SU-DHL-6 (cell line): ENCODE measurements around the gene DHRS1.

Experiments
- H2AFZ ChIP-seq: fragments of 200-600 bp; sonication (generic); 2 replicates; pipeline ENCODE4 v1.6.1; 2014; ENCODE audit warnings: low read depth, mild to moderate bottlenecking, moderate library complexity, mixed read lengths, antibody characterized with exemption, low read length; ENCODE audit not compliant: severe bottlenecking
- H3F3A ChIP-seq: fragments of 200-600 bp; shearing (Covaris generic); 2 replicates; pipeline ENCODE4 v1.6.0; 2016; ENCODE audit warnings: antibody characterized with exemption, mild to moderate bottlenecking; ENCODE audit not compliant: insufficient read depth
- H3K27ac ChIP-seq: fragments of 200-600 bp; sonication (generic); 2 replicates; pipeline ENCODE4 v1.5.1; 2016; ENCODE audit warnings: low read depth, mild to moderate bottlenecking, low read length, moderate library complexity, mixed read lengths
- H3K27me3 ChIP-seq: fragments of 200-600 bp; sonication (generic), shearing (Covaris generic); 2 replicates; pipeline ENCODE4 v1.6.0; 2014; ENCODE audit warnings: mild to moderate bottlenecking, low read length
- H3K36me3 ChIP-seq: fragments of 200-600 bp; sonication (generic); 2 replicates; pipeline ENCODE4 v1.6.1; 2014; ENCODE audit warnings: mild to moderate bottlenecking, low read length, mixed read lengths
- H3K4me2 ChIP-seq: fragments of 300-600, 200-600 bp; shearing (Covaris generic), sonication (generic); 2 replicates; pipeline ENCODE4 v1.6.0; 2014; ENCODE audit warnings: low read length, low read depth, mild to moderate bottlenecking; ENCODE audit not compliant: poor library complexity, severe bottlenecking
- H3K4me3 ChIP-seq: fragments of 200-600 bp; sonication (generic); 2 replicates; pipeline ENCODE4 v1.5.1; 2014; ENCODE audit warnings: antibody characterized with exemption, low read length, mild to moderate bottlenecking, mixed read lengths; ENCODE audit not compliant: insufficient read depth, poor library complexity, severe bottlenecking
- H3K79me2 ChIP-seq: fragments of 200-600 bp; sonication (generic); 2 replicates; pipeline ENCODE4 v1.6.1; 2014; ENCODE audit warnings: mild to moderate bottlenecking, low read length, moderate library complexity; ENCODE audit not compliant: insufficient read depth
- H3K9ac ChIP-seq: fragments of 200-600 bp; sonication (generic); 2 replicates; pipeline ENCODE4 v1.7.0; 2014; ENCODE audit warnings: mild to moderate bottlenecking, low read length
- H3K9me2 ChIP-seq: fragments of 200-600 bp; sonication (generic); replicated peaks from 2 replicates; pipeline ENCODE4 v1.6.1; 2014; ENCODE audit warnings: low read length; ENCODE audit not compliant: insufficient read depth
- H3K9me3 ChIP-seq: fragments of 200-600 bp; sonication (generic); 2 replicates; pipeline ENCODE4 v1.6.1; 2014; ENCODE audit warnings: low read length, mixed read lengths; ENCODE audit not compliant: insufficient read depth
- H4K20me1 ChIP-seq: fragments of 200-600 bp; sonication (generic); 2 replicates; pipeline ENCODE4 v1.6.1; 2014; ENCODE audit warnings: low read depth, mild to moderate bottlenecking, antibody characterized with exemption, low read length, moderate library complexity, mixed read lengths
- EZH2phosphoT487 ChIP-seq: fragments of 200-600 bp; sonication (generic), shearing (Covaris generic); conservative IDR thresholded peaks from 2 replicates; pipeline ENCODE4 v1.6.1; 2018; ENCODE audit warnings: mild to moderate bottlenecking, antibody characterized with exemption, low read length, moderate library complexity, mixed read lengths
- TF ChIP-seq, protein P1 (sequence below): fragments of 200-600 bp; sonication (generic); IDR thresholded peaks from one replicate; pipeline ENCODE4 v1.5.1; 2017; ENCODE audit warnings: antibody characterized with exemption, mild to moderate bottlenecking, low read length, moderate library complexity; ENCODE audit not compliant: insufficient read depth, poor library complexity, severe bottlenecking

The DHRS1 gene

GRCh38 chr14:24327303-24327702 is 27.7 kb upstream of the DHRS1 start:
- Histone ChIP-seq H3K9me2 (no peaks in the 10 kb centered on the region), H3K36me3 (no peaks in the 10 kb centered on the region), H3K4me3 (no peak overlapping the region), H4K20me1 (no peaks in the 10 kb centered on the region), H3K9me3 (no peaks in the 10 kb centered on the region), H3K4me2 (no peak overlapping the region), H3F3A (no peaks in the 10 kb centered on the region), H3K27ac (no peak overlapping the region), H2AFZ (no peak overlapping the region), H3K9ac (no peak overlapping the region), H3K79me2 (no peaks in the 10 kb centered on the region), H3K27me3 (no peaks in the 10 kb centered on the region)
- TF ChIP-seq, protein P1, sequence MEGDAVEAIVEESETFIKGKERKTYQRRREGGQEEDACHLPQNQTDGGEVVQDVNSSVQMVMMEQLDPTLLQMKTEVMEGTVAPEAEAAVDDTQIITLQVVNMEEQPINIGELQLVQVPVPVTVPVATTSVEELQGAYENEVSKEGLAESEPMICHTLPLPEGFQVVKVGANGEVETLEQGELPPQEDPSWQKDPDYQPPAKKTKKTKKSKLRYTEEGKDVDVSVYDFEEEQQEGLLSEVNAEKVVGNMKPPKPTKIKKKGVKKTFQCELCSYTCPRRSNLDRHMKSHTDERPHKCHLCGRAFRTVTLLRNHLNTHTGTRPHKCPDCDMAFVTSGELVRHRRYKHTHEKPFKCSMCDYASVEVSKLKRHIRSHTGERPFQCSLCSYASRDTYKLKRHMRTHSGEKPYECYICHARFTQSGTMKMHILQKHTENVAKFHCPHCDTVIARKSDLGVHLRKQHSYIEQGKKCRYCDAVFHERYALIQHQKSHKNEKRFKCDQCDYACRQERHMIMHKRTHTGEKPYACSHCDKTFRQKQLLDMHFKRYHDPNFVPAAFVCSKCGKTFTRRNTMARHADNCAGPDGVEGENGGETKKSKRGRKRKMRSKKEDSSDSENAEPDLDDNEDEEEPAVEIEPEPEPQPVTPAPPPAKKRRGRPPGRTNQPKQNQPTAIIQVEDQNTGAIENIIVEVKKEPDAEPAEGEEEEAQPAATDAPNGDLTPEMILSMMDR: no peak
- TF ChIP-seq EZH2phosphoT487: no peak

DNA sequence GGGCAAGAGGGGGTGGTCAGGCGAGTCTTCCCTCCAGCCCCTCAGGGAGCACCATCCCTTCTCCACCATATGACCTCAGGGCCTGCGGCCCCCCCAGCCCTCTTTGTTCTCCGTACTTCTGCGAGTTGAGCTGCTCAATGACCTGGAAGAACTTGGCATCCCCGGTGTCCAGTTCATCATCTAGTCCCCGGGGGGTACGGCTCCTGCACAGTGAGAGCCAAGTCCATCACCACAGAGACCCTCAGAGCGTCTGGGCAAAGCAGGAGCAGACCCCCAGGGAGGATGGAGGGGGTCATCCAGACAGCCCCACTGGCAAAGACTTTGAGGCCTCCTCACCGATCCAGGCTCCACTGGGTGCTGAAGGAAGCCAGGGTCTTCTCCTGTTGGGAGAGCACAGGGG is 26.4 kb upstream of the DHRS1 start:
- Histone ChIP-seq H3K9ac (no peak overlapping the region), H3K79me2 (no peaks in the 10 kb centered on the region), H3K36me3 (no peaks in the 10 kb centered on the region), H3K4me3 (no peak overlapping the region), H3K4me2 (no peak overlapping the region), H3K27ac (no peak overlapping the region), H3K9me3 (no peaks in the 10 kb centered on the region), H3K27me3 (no peaks in the 10 kb centered on the region), H3F3A (no peaks in the 10 kb centered on the region), H2AFZ (no peak overlapping the region), H4K20me1 (no peaks in the 10 kb centered on the region), H3K9me2 (no peaks in the 10 kb centered on the region)
- TF ChIP-seq, protein P1: no peak
- TF ChIP-seq EZH2phosphoT487: no peak

GRCh38 chr14:24325041-24325530 is 25.5 kb upstream of the DHRS1 start:
- H3K4me3 ChIP-seq: no peak overlapping the region
- H3K27ac ChIP-seq: no peak overlapping the region
- no peak overlapping the region for H3K4me2 ChIP-seq
- H3K9me2 ChIP-seq: no peaks in the 10 kb centered on the region
- no peak overlapping the region for H3K9ac ChIP-seq
- TF ChIP-seq, protein P1: no peak
- TF ChIP-seq EZH2phosphoT487: no peak
- no peaks in the 10 kb centered on the region for H4K20me1 ChIP-seq
- no peaks in the 10 kb centered on the region for H3K27me3 ChIP-seq
- no peak overlapping the region for H2AFZ ChIP-seq
- H3K79me2 ChIP-seq: no peaks in the 10 kb centered on the region
- no peaks in the 10 kb centered on the region for H3F3A ChIP-seq
- no peaks in the 10 kb centered on the region for H3K36me3 ChIP-seq
- H3K9me3 ChIP-seq: no peaks in the 10 kb centered on the region
